Measurements from ENCODE around the gene CATSPER4. TPM values are rescaled to one million over a fixed set of nuclear protein-coding genes. Genes with fewer than 3 reads are reported as not detected.

CATSPER4 gene
- total and polyA plus RNA-seq, 11 donors: not detected

DNA sequence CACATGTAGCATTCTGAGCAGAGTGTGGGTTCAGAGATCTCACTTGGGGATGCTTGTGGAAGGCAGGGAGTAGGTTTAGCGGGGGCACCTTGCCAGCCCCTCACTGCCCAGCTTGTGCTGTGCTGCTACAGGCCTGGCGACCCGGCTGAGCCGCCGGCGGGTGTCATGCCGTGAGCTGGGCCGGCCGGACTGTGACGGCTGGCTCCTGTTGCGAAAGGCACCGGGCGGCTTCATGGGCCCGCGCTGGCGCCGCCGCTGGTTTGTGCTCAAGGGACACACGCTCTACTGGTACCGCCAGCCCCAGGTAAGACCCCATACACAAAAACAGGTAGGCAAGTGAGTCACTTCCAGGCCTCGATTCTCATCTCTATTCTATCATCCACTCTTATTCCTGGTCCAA is 5.5 kb upstream of the CATSPER4 start:
- DNase-seq (no peak), ATAC-seq (no peak)
- no peaks in the 10 kb centered on the region for H3K36me3 ChIP-seq
- H3K27me3 ChIP-seq: no peaks in the 10 kb centered on the region
- WGBS, 4 donors: 94 to 98% (median 97%) methylated on average over 18 to 21 of the region's 21 CpGs
- H3K9me3 ChIP-seq: no peaks in the 10 kb centered on the region
- H3K27ac ChIP-seq: no peak overlapping the region
- H3K4me1 ChIP-seq: peaks cover 0 to 3% (median 0%) of the 10 kb centered on the region in 12 donors
- TF ChIP-seq, protein P1, sequence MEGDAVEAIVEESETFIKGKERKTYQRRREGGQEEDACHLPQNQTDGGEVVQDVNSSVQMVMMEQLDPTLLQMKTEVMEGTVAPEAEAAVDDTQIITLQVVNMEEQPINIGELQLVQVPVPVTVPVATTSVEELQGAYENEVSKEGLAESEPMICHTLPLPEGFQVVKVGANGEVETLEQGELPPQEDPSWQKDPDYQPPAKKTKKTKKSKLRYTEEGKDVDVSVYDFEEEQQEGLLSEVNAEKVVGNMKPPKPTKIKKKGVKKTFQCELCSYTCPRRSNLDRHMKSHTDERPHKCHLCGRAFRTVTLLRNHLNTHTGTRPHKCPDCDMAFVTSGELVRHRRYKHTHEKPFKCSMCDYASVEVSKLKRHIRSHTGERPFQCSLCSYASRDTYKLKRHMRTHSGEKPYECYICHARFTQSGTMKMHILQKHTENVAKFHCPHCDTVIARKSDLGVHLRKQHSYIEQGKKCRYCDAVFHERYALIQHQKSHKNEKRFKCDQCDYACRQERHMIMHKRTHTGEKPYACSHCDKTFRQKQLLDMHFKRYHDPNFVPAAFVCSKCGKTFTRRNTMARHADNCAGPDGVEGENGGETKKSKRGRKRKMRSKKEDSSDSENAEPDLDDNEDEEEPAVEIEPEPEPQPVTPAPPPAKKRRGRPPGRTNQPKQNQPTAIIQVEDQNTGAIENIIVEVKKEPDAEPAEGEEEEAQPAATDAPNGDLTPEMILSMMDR (IDR thresholded peaks at IDR 0.05): no peak
- no peak for TF ChIP-seq POLR2A (IDR thresholded peaks at IDR 0.05)
- intact Hi-C loops (cut with DNase I): loop anchor here in 1 of 10 donors (10.0 kb wide), 1 partner anchor 140 kb away; no protein-coding TSS in a partner anchor
- H3K4me3 ChIP-seq: no peak overlapping the region

DNA sequence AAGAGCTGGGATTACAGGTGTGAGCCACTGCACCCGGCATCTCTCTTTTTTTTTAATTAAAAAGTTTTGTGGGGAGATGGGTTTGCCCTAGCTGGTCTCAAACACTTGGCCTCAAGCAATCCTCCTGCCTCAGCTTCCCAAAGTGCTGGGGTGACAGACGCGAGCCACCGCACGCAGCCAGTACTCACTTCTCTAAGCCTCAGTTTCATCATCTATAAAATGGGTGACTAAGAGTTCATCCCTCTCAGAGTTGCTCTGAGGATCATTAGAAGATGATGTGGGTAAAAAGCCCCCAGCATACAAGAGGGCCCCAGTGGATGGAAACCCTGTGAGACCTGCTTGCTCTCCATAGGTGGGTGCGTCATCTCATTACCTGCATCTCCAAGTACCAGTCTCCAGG is 2.5 kb upstream of the CATSPER4 start:
- Histone ChIP-seq H3K27me3 (no peaks in the 10 kb centered on the region), H3K36me3 (no peaks in the 10 kb centered on the region), H3K4me1 (no peaks in the 10 kb centered on the region), H3K9me3 (no peaks in the 10 kb centered on the region), H3K4me3 (no peak overlapping the region), H3K27ac (no peak overlapping the region)
- intact Hi-C loops (cut with DNase I): loop anchor here in 1 of 10 donors (10.0 kb wide), 1 partner anchor 137 kb away; no protein-coding TSS in a partner anchor
- DNase-seq (no peak), ATAC-seq (no peak)
- TF ChIP-seq POLR2A (IDR thresholded peaks at IDR 0.05): no peak
- TF ChIP-seq, protein P1 (IDR thresholded peaks at IDR 0.05): no peak
- 93 to 98% (median 94%) methylated on average over 5 to 6 of the region's 6 CpGs for WGBS, 4 donors

DNA sequence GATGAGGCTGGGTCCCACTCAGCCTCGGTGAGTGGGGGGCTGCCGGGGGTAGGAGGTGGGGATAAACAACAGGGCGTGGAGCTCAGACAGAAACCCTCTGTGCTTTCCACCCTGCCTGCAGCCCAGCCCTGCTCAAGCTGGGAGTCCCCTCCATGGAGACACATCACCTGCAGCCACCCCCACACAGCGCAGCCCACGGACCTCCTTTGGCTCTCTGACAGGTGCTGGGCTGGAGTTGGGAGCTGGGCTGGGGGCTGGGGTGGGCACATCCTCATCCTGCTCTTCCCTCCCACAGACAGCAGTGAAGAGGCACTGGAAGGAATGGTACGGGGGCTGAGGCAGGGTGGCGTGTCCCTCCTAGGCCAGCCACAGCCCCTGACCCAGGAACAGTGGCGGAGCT is 1.9 kb upstream of the CATSPER4 start:
- H3K4me3 ChIP-seq: no peak overlapping the region
- intact Hi-C loops (cut with DNase I): loop anchor here in 1 of 10 donors (10.0 kb wide), 1 partner anchor 136 kb away; no protein-coding TSS in a partner anchor
- no peaks in the 10 kb centered on the region for H3K27me3 ChIP-seq
- 88 to 97% (median 92%) methylated on average over 4 to 8 of the region's 8 CpGs for WGBS, 4 donors
- H3K9me3 ChIP-seq: no peaks in the 10 kb centered on the region
- TF ChIP-seq, protein P1 (IDR thresholded peaks at IDR 0.05): no peak
- no peak for TF ChIP-seq POLR2A (IDR thresholded peaks at IDR 0.05)
- DNase-seq (no peak), ATAC-seq (no peak)
- H3K36me3 ChIP-seq: no peaks in the 10 kb centered on the region
- H3K4me1 ChIP-seq: no peaks in the 10 kb centered on the region
- H3K27ac ChIP-seq: no peak overlapping the region

DNA sequence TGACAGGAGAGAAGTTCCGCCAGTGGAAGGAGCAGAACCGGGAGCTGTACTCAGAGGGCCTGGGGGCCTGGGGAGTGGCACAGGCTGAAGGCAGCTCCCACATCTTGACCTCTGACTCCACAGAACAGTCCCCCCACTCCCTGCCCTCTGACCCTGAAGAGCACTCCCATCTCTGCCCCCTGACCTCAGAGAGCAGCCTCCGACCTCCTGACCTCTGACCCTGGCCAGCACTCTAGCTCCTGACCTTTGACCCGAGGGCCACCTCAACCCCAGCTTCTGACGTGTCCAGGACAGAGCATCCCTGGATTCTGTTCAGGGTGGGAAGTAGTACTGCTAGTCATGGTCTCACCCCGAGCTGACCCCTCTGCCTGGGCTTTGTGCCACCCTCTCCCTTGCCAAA is 1.1 kb upstream of the CATSPER4 start:
- ATAC-seq (peak in 1 of 4 donors; percentile 7), DNase-seq (no peak)
- Histone ChIP-seq H3K4me3 (no peak overlapping the region), H3K27me3 (no peaks in the 10 kb centered on the region), H3K9me3 (no peaks in the 10 kb centered on the region), H3K27ac (no peak overlapping the region), H3K4me1 (no peaks in the 10 kb centered on the region), H3K36me3 (no peaks in the 10 kb centered on the region)
- 80 to 92% (median 84%) methylated on average over 6 of the region's 6 CpGs for WGBS, 4 donors
- TF ChIP-seq, protein P1 (IDR thresholded peaks at IDR 0.05): no peak
- TF ChIP-seq POLR2A (IDR thresholded peaks at IDR 0.05): no peak
- intact Hi-C loops (cut with DNase I): loop anchor here in 1 of 10 donors (10.0 kb wide), 1 partner anchor 135 kb away; no protein-coding TSS in a partner anchor

Data from heart left ventricle (tissue), 16 donors.